HG03520 (cell line): ENCODE results near the gene TMEM82.

Experiments used
- ATAC-seq: cut with Tn5 transposase; IDR thresholded peaks from one replicate; pipeline ENCODE4 v1.9.1; 2021; ENCODE audit warnings: mild to moderate bottlenecking, moderate library complexity; ENCODE audit not compliant: unreplicated experiment

Gene TMEM82

GRCh38 chr1:15775706-15776105, 33.4 kb downstream of the TMEM82 start:
- ATAC-seq, result no peak

DNA sequence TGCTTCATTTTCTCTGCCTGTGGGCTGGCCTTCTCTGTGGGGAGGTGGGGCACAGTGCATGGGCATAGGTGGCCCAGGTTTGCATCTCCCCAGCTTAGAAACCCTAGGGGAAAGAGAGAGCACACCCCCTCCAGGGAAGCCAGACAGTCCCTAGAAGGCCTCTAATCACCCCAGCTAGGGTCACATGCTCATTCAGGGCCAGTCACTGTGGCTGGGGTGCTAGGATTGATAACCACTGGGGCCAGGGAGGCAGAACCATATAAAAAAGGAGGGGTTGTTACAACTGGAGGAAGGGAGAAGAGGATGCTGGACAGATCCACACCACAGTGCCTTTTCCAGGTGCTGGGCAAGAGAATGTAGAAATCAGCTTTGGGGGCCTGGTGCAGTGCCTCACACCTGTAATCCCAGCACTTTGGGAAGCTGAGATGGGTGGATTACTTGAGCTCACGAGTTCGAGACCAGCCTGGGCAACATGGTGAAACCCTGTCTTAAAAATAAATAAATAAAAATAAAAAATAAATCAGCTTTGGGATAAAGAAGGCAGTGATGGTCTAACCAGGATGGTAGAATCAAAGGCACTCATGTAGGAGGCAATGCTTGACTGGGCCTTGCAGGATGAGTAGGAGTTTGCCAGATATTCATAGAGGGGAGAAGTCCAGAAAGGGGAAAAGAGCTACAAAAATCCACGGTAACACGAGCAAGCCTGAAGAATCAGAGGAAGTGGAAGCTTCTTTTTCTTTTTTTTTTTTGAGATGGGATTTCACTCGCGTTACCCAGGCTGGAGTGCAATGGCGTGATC, 35.8 kb downstream of the TMEM82 start:
- no peak for ATAC-seq

DNA sequence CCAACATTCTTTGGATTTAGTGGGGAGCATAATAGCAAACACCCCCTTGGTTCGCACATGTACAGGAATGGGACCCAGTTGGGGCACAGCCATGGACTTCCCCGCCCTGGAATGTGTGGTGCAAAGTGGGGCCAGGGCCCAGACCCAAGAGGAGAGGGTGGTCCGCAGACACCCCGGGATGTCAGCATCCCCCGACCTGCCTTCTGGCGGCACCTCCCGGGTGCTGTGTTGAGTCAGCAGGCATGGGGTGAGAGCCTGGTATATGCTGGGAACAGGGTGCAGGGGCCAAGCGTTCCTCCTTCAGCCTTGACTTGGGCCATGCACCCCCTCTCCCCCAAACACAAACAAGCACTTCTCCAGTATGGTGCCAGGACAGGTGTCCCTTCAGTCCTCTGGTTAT, 43.4 kb downstream of the TMEM82 start:
- ATAC-seq, result no peak

DNA sequence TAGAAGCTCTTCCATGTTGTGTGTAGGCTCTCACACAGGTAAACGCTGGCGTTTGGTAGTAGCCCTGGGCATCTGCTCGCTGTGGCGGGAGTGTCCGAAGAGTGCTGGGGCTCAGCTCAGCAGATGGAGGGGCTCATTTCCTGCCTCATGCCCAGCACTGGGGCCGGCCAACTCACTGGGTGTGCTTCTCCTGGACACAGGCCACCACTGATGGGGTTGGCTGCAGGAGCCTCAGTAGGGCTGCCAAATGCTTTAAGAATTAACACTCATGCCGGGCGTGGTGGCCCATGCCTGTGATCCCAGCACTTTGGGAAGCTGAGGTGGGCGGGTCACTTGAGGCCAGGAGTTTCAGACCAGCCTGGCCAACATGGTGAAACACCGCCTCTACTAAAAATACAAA, 44.3 kb downstream of the TMEM82 start:
- no peak for ATAC-seq

- no peak for ATAC-seq
Measured at GRCh38 chr1:15788624-15789301, 46.5 kb downstream of the TMEM82 start.

DNA sequence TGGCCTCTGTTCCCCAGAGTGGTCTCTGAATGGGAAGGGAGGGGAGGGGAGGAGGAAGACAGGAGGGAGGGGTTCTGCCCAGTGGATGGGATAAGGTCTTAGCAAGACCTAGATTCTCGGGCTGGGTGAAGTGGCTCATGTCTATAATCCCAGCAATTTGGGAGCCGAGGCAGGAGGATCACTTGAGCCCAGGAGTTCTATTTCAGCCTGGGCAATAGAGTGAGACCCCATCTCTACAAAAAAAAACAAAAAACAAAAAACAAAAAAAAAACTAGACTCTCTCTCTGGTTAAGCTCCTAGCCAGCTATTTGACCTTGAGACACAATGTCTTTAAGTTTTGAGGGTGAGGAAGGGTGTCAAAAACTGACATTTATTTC, 53.8 kb downstream of the TMEM82 start:
- ATAC-seq, result no peak
